Measurements from ENCODE around the gene PHTF1.
A peak's percentile ranks its signal among the peaks of the same experiment; 100 is the strongest.

Gene PHTF1

GRCh38 chr1:113681596-113682337, 77.5 kb downstream of the PHTF1 start:
- Histone ChIP-seq H3K4me3 (ENCODE audit: low read depth, low read length) (no peak overlapping the region), H3K27ac (ENCODE audit: low read depth, low read length) (peak overlapping the region; percentile 57), H3K36me3 (ENCODE audit: control insufficient read depth, insufficient read depth, low read length) (peaks cover 11% of the 10 kb centered on the region; the same call in 1 of the 2 replicates), H3K27me3 (ENCODE audit: control insufficient read depth, insufficient read depth, low read length) (no peaks in the 10 kb centered on the region), H3K4me1 (ENCODE audit: control insufficient read depth, insufficient read depth, low read length) (peaks cover 12% of the 10 kb centered on the region), H3K9ac (ENCODE audit: low read depth, low read length) (no peak overlapping the region), H3K9me3 (ENCODE audit: control insufficient read depth, insufficient read depth, low read length) (no peaks in the 10 kb centered on the region)

DNA sequence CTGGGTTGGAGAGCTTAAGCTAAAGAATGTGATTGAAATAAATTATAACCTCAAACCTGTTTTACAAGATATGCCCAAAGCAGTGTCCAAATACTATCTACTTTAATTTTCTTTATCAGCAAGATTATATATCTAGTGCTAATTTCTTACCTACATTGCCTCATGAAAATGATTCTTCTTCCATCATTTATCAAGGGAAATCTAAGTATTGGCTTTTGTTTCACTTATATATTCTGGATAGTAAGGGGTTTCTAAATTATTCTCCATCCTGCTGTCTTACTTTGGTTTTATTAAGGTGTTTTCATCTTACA, 81.2 kb downstream of the PHTF1 start:
- Histone ChIP-seq H3K27me3 (ENCODE audit: control insufficient read depth, insufficient read depth, low read length) (no peaks in the 10 kb centered on the region), H3K9ac (ENCODE audit: low read depth, low read length) (no peak overlapping the region), H3K9me3 (ENCODE audit: control insufficient read depth, insufficient read depth, low read length) (no peaks in the 10 kb centered on the region), H3K4me1 (ENCODE audit: control insufficient read depth, insufficient read depth, low read length) (peaks cover 12% of the 10 kb centered on the region), H3K27ac (ENCODE audit: low read depth, low read length) (no peak overlapping the region), H3K36me3 (ENCODE audit: control insufficient read depth, insufficient read depth, low read length) (no peaks in the 10 kb centered on the region), H3K4me3 (ENCODE audit: low read depth, low read length) (no peak overlapping the region)

DNA sequence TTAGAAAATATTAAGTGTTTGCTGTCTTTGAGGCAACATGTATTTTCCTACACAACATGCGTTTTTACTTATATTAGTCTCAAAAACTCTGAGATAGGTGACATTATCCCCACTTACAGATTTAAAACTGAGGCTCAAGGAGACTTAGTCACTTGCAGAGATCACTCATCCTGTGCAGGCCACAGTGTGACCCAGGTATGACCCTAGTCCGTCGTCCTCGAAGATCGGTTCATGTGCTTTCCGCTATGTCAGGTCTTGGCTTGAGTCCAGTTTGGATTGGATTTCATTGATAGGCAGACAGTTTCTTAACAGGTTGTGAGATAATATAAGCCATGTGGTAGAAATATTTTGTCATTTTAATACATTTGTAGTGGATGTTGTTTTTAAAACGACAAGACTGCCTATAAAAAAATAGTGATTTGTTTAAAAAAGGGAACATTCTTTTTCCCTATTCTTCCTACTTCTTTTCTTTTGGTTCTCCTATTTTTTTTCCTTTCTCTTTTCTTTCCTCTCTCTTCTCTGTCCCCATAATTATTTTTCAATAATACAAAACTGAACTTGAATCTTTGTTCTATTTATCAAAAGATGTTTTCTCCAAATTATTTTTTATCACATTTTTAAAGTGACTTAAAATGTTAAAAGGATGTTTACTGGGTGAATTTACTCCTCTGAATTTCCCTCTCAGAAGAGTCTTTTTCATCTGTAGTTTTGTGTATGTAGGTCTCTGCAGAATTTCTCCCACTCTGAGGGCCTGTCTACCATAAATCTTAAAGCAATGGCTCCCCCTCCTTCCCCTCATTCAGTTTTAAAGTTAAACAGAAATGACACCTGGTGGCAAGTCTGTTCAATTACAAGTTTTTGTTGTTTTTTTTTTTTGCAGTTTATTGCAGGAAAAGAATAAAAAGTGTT, 81.8 kb downstream of the PHTF1 start:
- Histone ChIP-seq H3K9me3 (ENCODE audit: control insufficient read depth, insufficient read depth, low read length) (no peaks in the 10 kb centered on the region), H3K27me3 (ENCODE audit: control insufficient read depth, insufficient read depth, low read length) (no peaks in the 10 kb centered on the region), H3K27ac (ENCODE audit: low read depth, low read length) (no peak overlapping the region), H3K4me3 (ENCODE audit: low read depth, low read length) (no peak overlapping the region), H3K36me3 (ENCODE audit: control insufficient read depth, insufficient read depth, low read length) (no peaks in the 10 kb centered on the region), H3K9ac (ENCODE audit: low read depth, low read length) (no peak overlapping the region), H3K4me1 (ENCODE audit: control insufficient read depth, insufficient read depth, low read length) (peaks cover 12% of the 10 kb centered on the region)

- Histone ChIP-seq H3K36me3 (ENCODE audit: control insufficient read depth, insufficient read depth, low read length) (no peaks in the 10 kb centered on the region), H3K27ac (ENCODE audit: low read depth, low read length) (no peak overlapping the region), H3K4me1 (ENCODE audit: control insufficient read depth, insufficient read depth, low read length) (peaks cover 6% of the 10 kb centered on the region), H3K4me3 (ENCODE audit: low read depth, low read length) (no peak overlapping the region), H3K27me3 (ENCODE audit: control insufficient read depth, insufficient read depth, low read length) (no peaks in the 10 kb centered on the region), H3K9me3 (ENCODE audit: control insufficient read depth, insufficient read depth, low read length) (no peaks in the 10 kb centered on the region), H3K9ac (ENCODE audit: low read depth, low read length) (no peak overlapping the region)
Measured at GRCh38 chr1:113676524-113676923, 82.8 kb downstream of the PHTF1 start.

DNA sequence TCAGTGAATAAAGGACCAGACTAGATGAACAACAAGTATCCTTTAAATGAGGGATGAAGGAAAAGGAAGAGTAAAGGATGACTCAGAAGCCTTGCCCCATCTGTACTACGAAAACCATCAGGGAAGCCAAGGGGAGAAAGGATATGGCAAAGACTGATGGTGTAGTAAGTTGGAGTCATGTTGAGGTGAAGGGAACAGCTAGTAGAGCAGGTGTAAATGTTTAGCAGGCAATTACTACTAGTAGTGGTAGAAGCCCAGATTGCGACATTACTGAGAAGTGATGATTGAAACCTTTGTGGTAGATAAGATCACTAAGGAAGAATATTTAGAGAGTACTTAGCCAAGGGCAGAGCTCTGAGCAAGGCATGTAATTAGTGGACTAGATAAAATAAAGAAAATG, 84.0 kb downstream of the PHTF1 start:
- no peaks in the 10 kb centered on the region for H3K9me3 ChIP-seq (ENCODE audit: control insufficient read depth, insufficient read depth, low read length)
- no peak overlapping the region for H3K4me3 ChIP-seq (ENCODE audit: low read depth, low read length)
- no peak overlapping the region for H3K27ac ChIP-seq (ENCODE audit: low read depth, low read length)
- no peaks in the 10 kb centered on the region for H3K36me3 ChIP-seq (ENCODE audit: control insufficient read depth, insufficient read depth, low read length)
- no peaks in the 10 kb centered on the region for H3K27me3 ChIP-seq (ENCODE audit: control insufficient read depth, insufficient read depth, low read length)
- no peaks in the 10 kb centered on the region for H3K4me1 ChIP-seq (ENCODE audit: control insufficient read depth, insufficient read depth, low read length)
- H3K9ac ChIP-seq (ENCODE audit: low read depth, low read length): no peak overlapping the region

GRCh38 chr1:113674591-113674990, 84.7 kb downstream of the PHTF1 start:
- Histone ChIP-seq H3K27ac (ENCODE audit: low read depth, low read length) (no peak overlapping the region), H3K36me3 (ENCODE audit: control insufficient read depth, insufficient read depth, low read length) (no peaks in the 10 kb centered on the region), H3K27me3 (ENCODE audit: control insufficient read depth, insufficient read depth, low read length) (no peaks in the 10 kb centered on the region), H3K9ac (ENCODE audit: low read depth, low read length) (no peak overlapping the region), H3K4me3 (ENCODE audit: low read depth, low read length) (no peak overlapping the region), H3K4me1 (ENCODE audit: control insufficient read depth, insufficient read depth, low read length) (no peaks in the 10 kb centered on the region), H3K9me3 (ENCODE audit: control insufficient read depth, insufficient read depth, low read length) (no peaks in the 10 kb centered on the region)

DNA sequence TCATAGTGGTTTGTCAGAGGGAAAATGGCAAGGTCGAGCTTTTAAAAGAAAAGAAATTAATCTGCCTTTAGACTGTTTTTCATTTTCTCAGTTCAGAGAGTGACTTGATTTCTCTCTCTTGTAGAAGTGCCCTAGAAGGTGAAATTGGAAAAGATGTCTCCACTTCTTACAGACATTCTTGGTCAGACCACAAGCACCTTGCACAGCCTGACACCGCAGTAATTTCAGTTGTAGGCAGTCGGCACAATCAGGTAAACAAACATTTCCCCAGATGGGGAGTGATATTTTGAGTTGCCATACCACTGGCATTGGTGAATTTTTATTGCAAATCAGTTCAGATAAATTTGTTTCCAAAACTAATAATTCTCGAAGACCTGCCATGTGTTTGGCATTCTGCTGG, 86.8 kb downstream of the PHTF1 start:
- H3K9ac ChIP-seq (ENCODE audit: low read depth, low read length): no peak overlapping the region
- no peaks in the 10 kb centered on the region for H3K27me3 ChIP-seq (ENCODE audit: control insufficient read depth, insufficient read depth, low read length)
- no peaks in the 10 kb centered on the region for H3K9me3 ChIP-seq (ENCODE audit: control insufficient read depth, insufficient read depth, low read length)
- no peak overlapping the region for H3K27ac ChIP-seq (ENCODE audit: low read depth, low read length)
- no peaks in the 10 kb centered on the region for H3K36me3 ChIP-seq (ENCODE audit: control insufficient read depth, insufficient read depth, low read length)
- no peaks in the 10 kb centered on the region for H3K4me1 ChIP-seq (ENCODE audit: control insufficient read depth, insufficient read depth, low read length)
- no peak overlapping the region for H3K4me3 ChIP-seq (ENCODE audit: low read depth, low read length)

GRCh38 chr1:113670650-113671049, 88.6 kb downstream of the PHTF1 start:
- H3K9me3 ChIP-seq (ENCODE audit: control insufficient read depth, insufficient read depth, low read length): no peaks in the 10 kb centered on the region
- no peak overlapping the region for H3K4me3 ChIP-seq (ENCODE audit: low read depth, low read length)
- H3K4me1 ChIP-seq (ENCODE audit: control insufficient read depth, insufficient read depth, low read length): no peaks in the 10 kb centered on the region
- no peaks in the 10 kb centered on the region for H3K36me3 ChIP-seq (ENCODE audit: control insufficient read depth, insufficient read depth, low read length)
- H3K9ac ChIP-seq (ENCODE audit: low read depth, low read length): no peak overlapping the region
- no peak overlapping the region for H3K27ac ChIP-seq (ENCODE audit: low read depth, low read length)
- no peaks in the 10 kb centered on the region for H3K27me3 ChIP-seq (ENCODE audit: control insufficient read depth, insufficient read depth, low read length)

DNA sequence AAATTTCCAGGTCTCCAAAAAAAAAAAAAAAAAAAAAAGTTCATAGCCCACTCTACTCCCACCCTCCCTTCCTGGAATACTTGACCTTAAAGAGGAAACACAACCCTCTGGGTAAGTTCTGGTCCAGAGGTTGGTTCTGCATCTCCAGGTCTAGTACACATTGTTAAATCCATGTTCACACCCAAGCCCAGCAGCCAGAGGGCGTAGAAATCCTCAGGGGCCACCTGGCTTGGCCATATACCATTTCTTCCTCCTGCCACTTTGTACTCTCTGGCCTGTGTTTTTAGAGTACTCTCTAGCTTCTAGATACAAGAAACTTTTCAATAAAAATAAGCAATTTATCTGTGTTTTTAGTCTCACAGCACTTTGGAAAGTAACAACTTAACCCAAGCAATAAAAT, 89.3 kb downstream of the PHTF1 start:
- no peak overlapping the region for H3K27ac ChIP-seq (ENCODE audit: low read depth, low read length)
- H3K9ac ChIP-seq (ENCODE audit: low read depth, low read length): no peak overlapping the region
- no peaks in the 10 kb centered on the region for H3K4me1 ChIP-seq (ENCODE audit: control insufficient read depth, insufficient read depth, low read length)
- no peaks in the 10 kb centered on the region for H3K9me3 ChIP-seq (ENCODE audit: control insufficient read depth, insufficient read depth, low read length)
- no peak overlapping the region for H3K4me3 ChIP-seq (ENCODE audit: low read depth, low read length)
- H3K27me3 ChIP-seq (ENCODE audit: control insufficient read depth, insufficient read depth, low read length): no peaks in the 10 kb centered on the region
- no peaks in the 10 kb centered on the region for H3K36me3 ChIP-seq (ENCODE audit: control insufficient read depth, insufficient read depth, low read length)

- H3K27ac ChIP-seq (ENCODE audit: low read depth, low read length): no peak overlapping the region
Measured at GRCh38 chr1:113666126-113666525, 93.2 kb downstream of the PHTF1 start.

DNA sequence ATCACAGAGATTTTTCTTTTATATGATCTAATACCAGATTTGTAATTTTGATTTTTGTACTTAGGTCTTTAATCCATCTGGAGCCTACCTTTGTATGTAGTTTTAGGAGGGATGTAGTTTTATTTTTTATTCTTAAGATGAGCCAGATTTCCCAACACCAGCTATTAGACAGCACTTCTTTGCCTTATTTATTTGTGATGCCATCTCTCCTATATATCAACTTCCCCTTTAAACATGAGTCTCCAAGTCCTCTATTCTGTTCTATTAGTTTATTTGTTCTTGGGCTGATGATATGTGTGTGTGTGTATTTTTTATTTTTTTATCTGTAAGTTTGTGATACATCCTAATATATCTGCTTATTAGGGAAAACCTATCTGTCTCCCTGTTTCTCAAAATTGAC, 94.2 kb downstream of the PHTF1 start:
- H3K4me1 ChIP-seq (ENCODE audit: control insufficient read depth, insufficient read depth, low read length): no peaks in the 10 kb centered on the region
- H3K9me3 ChIP-seq (ENCODE audit: control insufficient read depth, insufficient read depth, low read length): no peaks in the 10 kb centered on the region
- no peak overlapping the region for H3K4me3 ChIP-seq (ENCODE audit: low read depth, low read length)
- no peak overlapping the region for H3K27ac ChIP-seq (ENCODE audit: low read depth, low read length)
- no peaks in the 10 kb centered on the region for H3K36me3 ChIP-seq (ENCODE audit: control insufficient read depth, insufficient read depth, low read length)
- H3K9ac ChIP-seq (ENCODE audit: low read depth, low read length): no peak overlapping the region
- no peaks in the 10 kb centered on the region for H3K27me3 ChIP-seq (ENCODE audit: control insufficient read depth, insufficient read depth, low read length)

More at GRCh38 chr1:113666126-113666525, 93.2 kb downstream of the PHTF1 start:
- H3K36me3 ChIP-seq (ENCODE audit: control insufficient read depth, insufficient read depth, low read length): no peaks in the 10 kb centered on the region
- no peaks in the 10 kb centered on the region for H3K4me1 ChIP-seq (ENCODE audit: control insufficient read depth, insufficient read depth, low read length)
- H3K27me3 ChIP-seq (ENCODE audit: control insufficient read depth, insufficient read depth, low read length): no peaks in the 10 kb centered on the region
- no peaks in the 10 kb centered on the region for H3K9me3 ChIP-seq (ENCODE audit: control insufficient read depth, insufficient read depth, low read length)
- no peak overlapping the region for H3K9ac ChIP-seq (ENCODE audit: low read depth, low read length)
- H3K4me3 ChIP-seq (ENCODE audit: low read depth, low read length): no peak overlapping the region

Data from HUES48 (cell line).